ENCODE results near the gene STK16. TPM values are rescaled to one million over a fixed set of nuclear protein-coding genes. Genes with fewer than 3 reads are reported as not detected.

The STK16 gene
- total and polyA plus RNA-seq, 2 of the 13 experiments (the other 11 are each of a cell fraction or from before 2014, with no cell fraction given), result 28.0 to 50.9 TPM

- TF ChIP-seq ZNF234 (CRISPR knock-in tag; conservative IDR thresholded peaks at IDR 0.05) (no peak), PLRG1 (conservative IDR thresholded peaks at IDR 0.05) (no peak), ZNF557 (CRISPR knock-in tag; IDR thresholded peaks at IDR 0.05) (no peak), ZNF235 (CRISPR knock-in tag; IDR thresholded peaks at IDR 0.05; ENCODE audit: borderline replicate concordance) (no peak), ZNF224 (CRISPR knock-in tag; IDR thresholded peaks at IDR 0.05) (no peak), RBAK (CRISPR knock-in tag; IDR thresholded peaks at IDR 0.05) (no peak), NFE2L2 (IDR thresholded peaks at IDR 0.05; ENCODE audit: low read length) (peak; percentile 29; the same call in 1 of the 2 replicates), ZNF543 (CRISPR knock-in tag; IDR thresholded peaks at IDR 0.05) (no peak), ZSCAN20 (CRISPR knock-in tag; IDR thresholded peaks at IDR 0.05; ENCODE audit: borderline replicate concordance) (no peak), RFX3 (CRISPR knock-in tag; IDR thresholded peaks at IDR 0.05) (no peak), ZBTB38 (CRISPR knock-in tag; IDR thresholded peaks at IDR 0.05) (0 out of 2 replicates have a peak, but pooled peaks have one; percentile 23), SNAI1 (CRISPR knock-in tag; IDR thresholded peaks at IDR 0.05; ENCODE audit: borderline replicate concordance) (no peak), FOXO1 (CRISPR knock-in tag; IDR thresholded peaks at IDR 0.05) (no peak), ZNF550 (CRISPR knock-in tag; IDR thresholded peaks at IDR 0.05; ENCODE audit: borderline replicate concordance) (no peak), RELA (CRISPR knock-in tag; IDR thresholded peaks at IDR 0.05) (no peak), ZNF354B (CRISPR knock-in tag; IDR thresholded peaks at IDR 0.05) (no peak), TEAD2 (CRISPR knock-in tag; IDR thresholded peaks at IDR 0.05) (no peak)
- TF ChIP-seq, protein P1, sequence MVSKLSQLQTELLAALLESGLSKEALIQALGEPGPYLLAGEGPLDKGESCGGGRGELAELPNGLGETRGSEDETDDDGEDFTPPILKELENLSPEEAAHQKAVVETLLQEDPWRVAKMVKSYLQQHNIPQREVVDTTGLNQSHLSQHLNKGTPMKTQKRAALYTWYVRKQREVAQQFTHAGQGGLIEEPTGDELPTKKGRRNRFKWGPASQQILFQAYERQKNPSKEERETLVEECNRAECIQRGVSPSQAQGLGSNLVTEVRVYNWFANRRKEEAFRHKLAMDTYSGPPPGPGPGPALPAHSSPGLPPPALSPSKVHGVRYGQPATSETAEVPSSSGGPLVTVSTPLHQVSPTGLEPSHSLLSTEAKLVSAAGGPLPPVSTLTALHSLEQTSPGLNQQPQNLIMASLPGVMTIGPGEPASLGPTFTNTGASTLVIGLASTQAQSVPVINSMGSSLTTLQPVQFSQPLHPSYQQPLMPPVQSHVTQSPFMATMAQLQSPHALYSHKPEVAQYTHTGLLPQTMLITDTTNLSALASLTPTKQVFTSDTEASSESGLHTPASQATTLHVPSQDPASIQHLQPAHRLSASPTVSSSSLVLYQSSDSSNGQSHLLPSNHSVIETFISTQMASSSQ (IDR thresholded peaks at IDR 0.05; ENCODE audit: low read depth), result no peak
- TF ChIP-seq, protein P1 (CRISPR knock-in tag; IDR thresholded peaks at IDR 0.05; ENCODE audit: borderline replicate concordance), result no peak
- TF ChIP-seq, protein P2, sequence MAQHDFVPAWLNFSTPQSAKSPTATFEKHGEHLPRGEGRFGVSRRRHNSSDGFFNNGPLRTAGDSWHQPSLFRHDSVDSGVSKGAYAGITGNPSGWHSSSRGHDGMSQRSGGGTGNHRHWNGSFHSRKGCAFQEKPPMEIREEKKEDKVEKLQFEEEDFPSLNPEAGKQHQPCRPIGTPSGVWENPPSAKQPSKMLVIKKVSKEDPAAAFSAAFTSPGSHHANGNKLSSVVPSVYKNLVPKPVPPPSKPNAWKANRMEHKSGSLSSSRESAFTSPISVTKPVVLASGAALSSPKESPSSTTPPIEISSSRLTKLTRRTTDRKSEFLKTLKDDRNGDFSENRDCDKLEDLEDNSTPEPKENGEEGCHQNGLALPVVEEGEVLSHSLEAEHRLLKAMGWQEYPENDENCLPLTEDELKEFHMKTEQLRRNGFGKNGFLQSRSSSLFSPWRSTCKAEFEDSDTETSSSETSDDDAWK (CRISPR knock-in tag; IDR thresholded peaks at IDR 0.05), result no peak
- TF ChIP-seq, protein P3, sequence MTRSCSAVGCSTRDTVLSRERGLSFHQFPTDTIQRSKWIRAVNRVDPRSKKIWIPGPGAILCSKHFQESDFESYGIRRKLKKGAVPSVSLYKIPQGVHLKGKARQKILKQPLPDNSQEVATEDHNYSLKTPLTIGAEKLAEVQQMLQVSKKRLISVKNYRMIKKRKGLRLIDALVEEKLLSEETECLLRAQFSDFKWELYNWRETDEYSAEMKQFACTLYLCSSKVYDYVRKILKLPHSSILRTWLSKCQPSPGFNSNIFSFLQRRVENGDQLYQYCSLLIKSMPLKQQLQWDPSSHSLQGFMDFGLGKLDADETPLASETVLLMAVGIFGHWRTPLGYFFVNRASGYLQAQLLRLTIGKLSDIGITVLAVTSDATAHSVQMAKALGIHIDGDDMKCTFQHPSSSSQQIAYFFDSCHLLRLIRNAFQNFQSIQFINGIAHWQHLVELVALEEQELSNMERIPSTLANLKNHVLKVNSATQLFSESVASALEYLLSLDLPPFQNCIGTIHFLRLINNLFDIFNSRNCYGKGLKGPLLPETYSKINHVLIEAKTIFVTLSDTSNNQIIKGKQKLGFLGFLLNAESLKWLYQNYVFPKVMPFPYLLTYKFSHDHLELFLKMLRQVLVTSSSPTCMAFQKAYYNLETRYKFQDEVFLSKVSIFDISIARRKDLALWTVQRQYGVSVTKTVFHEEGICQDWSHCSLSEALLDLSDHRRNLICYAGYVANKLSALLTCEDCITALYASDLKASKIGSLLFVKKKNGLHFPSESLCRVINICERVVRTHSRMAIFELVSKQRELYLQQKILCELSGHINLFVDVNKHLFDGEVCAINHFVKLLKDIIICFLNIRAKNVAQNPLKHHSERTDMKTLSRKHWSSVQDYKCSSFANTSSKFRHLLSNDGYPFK (CRISPR knock-in tag; IDR thresholded peaks at IDR 0.05; ENCODE audit: borderline replicate concordance), result peak; percentile 14; the same call in 1 of the 2 replicates
Observed at GRCh38 chr2:219252900-219253752, 7.8 kb downstream of the STK16 start, which contains the start of gene TUBA4B (continued).
